ACC112 (cell line): ENCODE results near the gene SLC25A25.
A peak's percentile ranks its signal among the peaks of the same experiment; 100 is the strongest.
"Not testable (repeated sequence)": the region's sequence is repeated elsewhere in the genome, so short reads cannot be mapped to it uniquely, and the experiment has no call there.

Experiments used
- H2AFZ ChIP-seq: fragments of 200-600 bp; sonication (generic); one replicate; pipeline ENCODE4 v1.6.0; 2017; ENCODE audit warnings: antibody characterized with exemption, low read length; ENCODE audit not compliant: unreplicated experiment
- H3K27ac ChIP-seq: fragments of 200-600 bp; sonication (generic); 2 replicates; pipeline ENCODE4 v1.5.1; 2014; ENCODE audit warnings: low read depth, mild to moderate bottlenecking, antibody characterized with exemption, low read length, moderate library complexity
- H3K27me3 ChIP-seq: fragments of 200-600 bp; sonication (generic); 2 replicates; pipeline ENCODE4 v1.6.1; 2014; ENCODE audit warnings: mild to moderate bottlenecking, antibody characterized with exemption, low read length, moderate library complexity, mixed read lengths; ENCODE audit not compliant: insufficient read depth
- H3K36me3 ChIP-seq: fragments of 200-600 bp; sonication (generic); 2 replicates; pipeline ENCODE4 v1.6.1; 2016; ENCODE audit warnings: mild to moderate bottlenecking, antibody characterized with exemption, low read length, moderate library complexity, mixed read lengths; ENCODE audit not compliant: insufficient read depth
- H3K4me1 ChIP-seq: fragments of 200-600 bp; sonication (generic); one replicate; pipeline ENCODE4 v1.6.1; 2016; ENCODE audit warnings: low read length, mixed read lengths; ENCODE audit not compliant: insufficient read depth, unreplicated experiment, control insufficient read depth
- H3K4me3 ChIP-seq: fragments of 200-600 bp; sonication (generic); 2 replicates; pipeline ENCODE4 v1.5.1; 2014; ENCODE audit warnings: mild to moderate bottlenecking, low read depth, low read length
- H3K79me2 ChIP-seq: fragments of 200-600 bp; sonication (generic); one replicate; pipeline ENCODE4 v1.6.0; 2016; ENCODE audit warnings: low read length; ENCODE audit not compliant: control insufficient read depth, unreplicated experiment, insufficient read depth

Gene SLC25A25

GRCh38 chr9:128128836-128129590 is 61.0 kb downstream of the SLC25A25 start:
- no peak overlapping the region for H3K27ac ChIP-seq

GRCh38 chr9:128129976-128130590 is 62.1 kb downstream of the SLC25A25 start:
- H3K27ac ChIP-seq, H3K4me3 ChIP-seq, H3K36me3 ChIP-seq, H2AFZ ChIP-seq: not testable (repeated sequence)
- Histone ChIP-seq H3K27me3 (peaks cover 27% of the 10 kb centered on the region), H3K4me1 (peaks cover 17% of the 10 kb centered on the region), H3K79me2 (peaks cover 16% of the 10 kb centered on the region)

More at GRCh38 chr9:128128836-128129590, 61.0 kb downstream of the SLC25A25 start:
- H3K36me3 ChIP-seq: no peaks in the 10 kb centered on the region
- H3K27me3 ChIP-seq: peaks cover 21% of the 10 kb centered on the region
- H3K4me1 ChIP-seq: peaks cover 17% of the 10 kb centered on the region
- H2AFZ ChIP-seq: peak overlapping the region; percentile 83
- H3K79me2 ChIP-seq: peaks cover 19% of the 10 kb centered on the region
- peak overlapping the region; percentile 94 for H3K4me3 ChIP-seq

GRCh38 chr9:128130651-128131050 is 62.6 kb downstream of the SLC25A25 start:
- H3K79me2 ChIP-seq: peaks cover 13% of the 10 kb centered on the region
- H3K27me3 ChIP-seq: peaks cover 27% of the 10 kb centered on the region
- H3K4me1 ChIP-seq: peaks cover 14% of the 10 kb centered on the region
- not testable (repeated sequence) for H3K36me3 ChIP-seq, H3K27ac ChIP-seq, H3K4me3 ChIP-seq, H2AFZ ChIP-seq

- not testable (repeated sequence) for H3K4me1 ChIP-seq, H3K79me2 ChIP-seq, H2AFZ ChIP-seq, H3K4me3 ChIP-seq, H3K36me3 ChIP-seq, H3K27ac ChIP-seq
- peaks cover 27% of the 10 kb centered on the region for H3K27me3 ChIP-seq
Measured at GRCh38 chr9:128131346-128131745, 63.3 kb downstream of the SLC25A25 start.

- H3K36me3 ChIP-seq, H3K4me3 ChIP-seq, H3K4me1 ChIP-seq, H2AFZ ChIP-seq, H3K27ac ChIP-seq, H3K79me2 ChIP-seq: not testable (repeated sequence)
- H3K27me3 ChIP-seq: peaks cover 27% of the 10 kb centered on the region
Measured at GRCh38 chr9:128132139-128132538, 64.1 kb downstream of the SLC25A25 start.

GRCh38 chr9:128135561-128135960 is 67.5 kb downstream of the SLC25A25 start:
- H2AFZ ChIP-seq, H3K27ac ChIP-seq, H3K36me3 ChIP-seq, H3K4me1 ChIP-seq, H3K4me3 ChIP-seq, H3K79me2 ChIP-seq: not testable (repeated sequence)
- H3K27me3 ChIP-seq: peaks cover 27% of the 10 kb centered on the region

GRCh38 chr9:128136816-128137793 is 69.1 kb downstream of the SLC25A25 start:
- Histone ChIP-seq H3K27ac (no peak overlapping the region), H3K4me1 (no peaks in the 10 kb centered on the region), H2AFZ (no peak overlapping the region), H3K4me3 (no peak overlapping the region), H3K79me2 (no peaks in the 10 kb centered on the region), H3K27me3 (peaks cover 24% of the 10 kb centered on the region), H3K36me3 (no peaks in the 10 kb centered on the region)

GRCh38 chr9:128138001-128138400 is 70.0 kb downstream of the SLC25A25 start:
- no peak overlapping the region for H2AFZ ChIP-seq
- no peak overlapping the region for H3K4me3 ChIP-seq
- no peak overlapping the region for H3K27ac ChIP-seq
- H3K79me2 ChIP-seq: no peaks in the 10 kb centered on the region
- no peaks in the 10 kb centered on the region for H3K36me3 ChIP-seq
- H3K27me3 ChIP-seq: peaks cover 16% of the 10 kb centered on the region
- H3K4me1 ChIP-seq: no peaks in the 10 kb centered on the region

- Histone ChIP-seq H3K27ac (no peak overlapping the region), H3K79me2 (no peaks in the 10 kb centered on the region), H3K36me3 (no peaks in the 10 kb centered on the region), H3K27me3 (peaks cover under 1% of the 10 kb centered on the region; the same call in 1 of the 2 replicates), H2AFZ (no peak overlapping the region), H3K4me1 (no peaks in the 10 kb centered on the region), H3K4me3 (no peak overlapping the region)
Measured at GRCh38 chr9:128139621-128140020, 71.6 kb downstream of the SLC25A25 start.

- no peak overlapping the region for H2AFZ ChIP-seq
- no peaks in the 10 kb centered on the region for H3K27me3 ChIP-seq
- H3K36me3 ChIP-seq: no peaks in the 10 kb centered on the region
- H3K4me3 ChIP-seq: no peak overlapping the region
- H3K4me1 ChIP-seq: no peaks in the 10 kb centered on the region
- no peaks in the 10 kb centered on the region for H3K79me2 ChIP-seq
- no peak overlapping the region for H3K27ac ChIP-seq
Measured at GRCh38 chr9:128141604-128142003, 73.6 kb downstream of the SLC25A25 start.
